Activated T-helper 17 cell treated with anti-CD3 and anti-CD28 coated beads, Interleukin-2, amount 50 U/mL, for 72 hours (primary cell): ENCODE data around the gene MEFV. TPM values are rescaled to one million over a fixed set of nuclear protein-coding genes. Genes with fewer than 3 reads are reported as not detected.
A peak's percentile ranks its signal among the peaks of the same experiment; 100 is the strongest.

Experiments used
- ATAC-seq: fragments of 150-1000 bp; cut with Tn5 transposase; replicated peaks from 2 replicates; pipeline ENCODE4 v1.10.0; 2021; ENCODE audit warnings: mild to moderate bottlenecking, moderate library complexity
- H3K27ac Mint-ChIP-seq: one replicate; pipeline ENCODE4 v1.8.0; 2022; ENCODE audit warnings: mixed read lengths
- H3K27me3 Mint-ChIP-seq: one replicate; pipeline ENCODE4 v1.8.0; 2022; ENCODE audit warnings: mixed read lengths
- H3K36me3 Mint-ChIP-seq: one replicate; pipeline ENCODE4 v1.8.0; 2022; ENCODE audit warnings: low read depth, mild to moderate bottlenecking, mixed read lengths
- H3K4me1 Mint-ChIP-seq: one replicate; pipeline ENCODE4 v1.8.0; 2022; ENCODE audit warnings: mixed read lengths
- H3K4me3 Mint-ChIP-seq: one replicate; pipeline ENCODE4 v1.8.0; 2022; ENCODE audit warnings: mild to moderate bottlenecking, mixed read lengths
- H3K9me3 Mint-ChIP-seq: one replicate; pipeline ENCODE4 v1.8.0; 2022; ENCODE audit warnings: mixed read lengths
- total RNA-seq, 2 donors: library from RNA; stranded (reverse); gene quantifications; one replicate each; pipeline ENCODE4 v1.2.3, GENCODE V29; 2022

The MEFV gene, protein sequence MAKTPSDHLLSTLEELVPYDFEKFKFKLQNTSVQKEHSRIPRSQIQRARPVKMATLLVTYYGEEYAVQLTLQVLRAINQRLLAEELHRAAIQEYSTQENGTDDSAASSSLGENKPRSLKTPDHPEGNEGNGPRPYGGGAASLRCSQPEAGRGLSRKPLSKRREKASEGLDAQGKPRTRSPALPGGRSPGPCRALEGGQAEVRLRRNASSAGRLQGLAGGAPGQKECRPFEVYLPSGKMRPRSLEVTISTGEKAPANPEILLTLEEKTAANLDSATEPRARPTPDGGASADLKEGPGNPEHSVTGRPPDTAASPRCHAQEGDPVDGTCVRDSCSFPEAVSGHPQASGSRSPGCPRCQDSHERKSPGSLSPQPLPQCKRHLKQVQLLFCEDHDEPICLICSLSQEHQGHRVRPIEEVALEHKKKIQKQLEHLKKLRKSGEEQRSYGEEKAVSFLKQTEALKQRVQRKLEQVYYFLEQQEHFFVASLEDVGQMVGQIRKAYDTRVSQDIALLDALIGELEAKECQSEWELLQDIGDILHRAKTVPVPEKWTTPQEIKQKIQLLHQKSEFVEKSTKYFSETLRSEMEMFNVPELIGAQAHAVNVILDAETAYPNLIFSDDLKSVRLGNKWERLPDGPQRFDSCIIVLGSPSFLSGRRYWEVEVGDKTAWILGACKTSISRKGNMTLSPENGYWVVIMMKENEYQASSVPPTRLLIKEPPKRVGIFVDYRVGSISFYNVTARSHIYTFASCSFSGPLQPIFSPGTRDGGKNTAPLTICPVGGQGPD
- total RNA-seq, result under 1 TPM in 1 of 2 donors, not detected in 1; 0.11 TPM

DNA sequence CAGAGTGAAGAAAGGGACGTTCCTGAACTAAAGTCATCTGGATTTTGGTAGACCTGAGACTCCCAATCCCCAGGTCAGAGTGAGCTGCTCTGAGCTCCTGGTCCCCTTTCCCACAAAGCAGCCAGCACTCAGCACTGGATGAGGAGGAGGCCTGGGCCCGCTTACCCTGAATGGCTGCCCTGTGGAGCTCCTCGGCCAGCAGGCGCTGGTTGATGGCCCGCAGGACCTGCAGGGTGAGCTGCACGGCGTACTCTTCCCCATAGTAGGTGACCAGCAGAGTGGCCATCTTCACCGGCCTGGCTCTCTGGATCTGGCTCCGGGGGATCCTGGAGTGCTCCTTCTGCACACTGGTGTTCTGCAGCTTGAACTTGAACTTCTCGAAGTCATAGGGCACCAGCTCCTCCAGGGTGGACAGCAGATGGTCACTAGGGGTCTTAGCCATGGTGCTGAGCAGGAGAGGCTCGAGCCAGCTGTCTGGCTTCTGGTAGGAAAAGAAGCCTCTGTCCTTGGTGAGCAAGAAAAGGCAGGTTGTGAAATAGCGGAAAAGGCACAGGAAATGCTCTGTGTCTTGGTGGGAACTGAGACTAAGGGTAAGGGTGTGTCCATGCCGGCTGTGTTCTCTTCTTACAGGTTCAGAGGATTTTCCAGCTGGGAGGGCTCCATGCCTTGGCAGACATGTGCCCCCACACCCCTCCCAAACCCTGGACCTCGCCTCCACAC, at the start of gene MEFV:
Gene MEFV (minus strand): TSS at position 488 of the 720 bp plus-strand sequence. CDS start 46 bp downstream, at position 442.
- Mint-ChIP-seq H3K27me3 (no peaks in the 10 kb centered on the region), H3K27ac (no peak within 1 kb of the TSS), H3K36me3 (no peaks in the 10 kb centered on the region), H3K4me1 (no peaks in the 10 kb centered on the region), H3K9me3 (no peaks in the 10 kb centered on the region), H3K4me3 (no peak within 1 kb of the TSS)
- ATAC-seq, result no peak

DNA sequence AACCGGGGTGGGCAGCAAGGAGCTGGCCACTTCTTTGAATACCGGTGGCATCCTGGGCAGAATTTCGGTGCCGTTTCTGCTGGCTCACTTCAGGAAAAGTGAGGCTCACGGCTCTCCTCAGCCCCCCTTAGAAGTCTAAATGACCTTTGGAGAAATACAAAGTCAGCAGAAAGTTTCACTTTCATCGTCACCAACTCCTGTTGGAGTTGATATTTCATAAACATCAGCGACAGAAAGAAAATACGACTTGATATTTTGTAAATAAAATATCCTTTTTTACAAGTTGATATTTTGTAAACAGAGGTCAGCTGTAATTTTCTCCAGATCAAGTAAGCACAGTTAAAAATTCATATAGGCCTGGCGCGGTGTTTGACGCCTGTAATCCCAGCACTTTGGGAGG, 49.6 kb upstream of the MEFV start:
- H3K27me3 Mint-ChIP-seq, result no peaks in the 10 kb centered on the region
- H3K4me1 Mint-ChIP-seq, result peaks cover 6% of the 10 kb centered on the region
- ATAC-seq, result no peak

DNA sequence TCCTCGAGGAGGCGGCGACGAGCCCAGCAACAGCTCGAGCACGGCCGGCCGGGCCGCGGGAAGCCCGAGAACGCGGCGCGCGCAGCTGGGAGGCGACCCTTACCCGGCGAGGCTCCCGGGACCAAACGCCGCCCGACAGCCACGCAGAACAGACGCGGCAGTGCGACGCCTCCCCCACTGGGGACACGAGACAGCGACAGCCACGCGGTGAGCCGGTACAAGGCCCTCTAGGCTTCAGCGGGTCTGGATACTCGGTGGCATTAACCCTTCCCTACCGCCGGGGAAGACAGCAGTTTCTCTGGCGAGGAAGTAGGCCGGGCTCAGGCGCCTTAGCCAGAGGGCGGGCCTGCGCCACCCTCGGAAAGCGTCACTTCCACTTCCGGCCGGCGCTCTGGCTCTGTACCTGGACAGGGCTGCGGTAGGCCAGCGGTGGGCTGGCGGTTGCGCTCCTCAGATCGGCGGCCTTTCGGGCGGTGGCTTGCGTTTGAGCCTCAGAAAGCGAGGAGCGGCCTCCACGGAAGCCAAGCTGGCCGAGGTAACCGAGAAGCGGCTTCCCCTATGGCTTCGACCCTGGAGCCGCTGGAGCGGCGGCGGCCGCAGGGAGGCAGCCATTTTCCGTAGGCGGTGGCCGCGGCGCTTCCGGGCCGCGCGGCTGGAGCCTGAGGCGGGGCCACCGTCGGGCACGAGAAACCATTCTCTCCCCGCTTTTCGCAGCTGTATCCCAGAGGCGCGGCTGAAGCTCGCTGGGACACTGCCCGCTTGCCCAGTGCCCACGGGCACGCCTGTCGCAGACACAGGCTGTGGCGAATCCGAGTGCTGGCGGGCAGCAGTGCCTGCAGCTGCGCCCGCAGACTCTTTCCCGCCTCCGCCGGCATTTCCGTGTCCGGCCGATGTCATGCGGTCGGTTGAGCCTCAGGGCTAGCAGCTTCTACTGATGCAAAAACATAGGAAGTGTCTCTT, 49.0 kb upstream of the MEFV start, which contains the start of the genes TIGD7 and ZNF75A:
Gene TIGD7 (minus strand): TSS at position 322 of the 960 bp plus-strand sequence. CDS start 4,816 bp downstream, outside the sequence.
Gene ZNF75A (plus strand): TSS at position 389 of the 960 bp plus-strand sequence. CDS start 2,932 bp downstream, outside the sequence.
- peaks cover 13% of the 10 kb centered on the region for H3K9me3 Mint-ChIP-seq
- H3K27ac Mint-ChIP-seq, result peak within 1 kb of the TSS; percentile 62
- H3K27me3 Mint-ChIP-seq, result no peaks in the 10 kb centered on the region
- H3K36me3 Mint-ChIP-seq, result peaks cover 64% of the 10 kb centered on the region
- peak within 1 kb of the TSS; percentile 79 for H3K4me3 Mint-ChIP-seq
- peaks cover 6% of the 10 kb centered on the region for H3K4me1 Mint-ChIP-seq
- ATAC-seq, result peak; percentile 100

More for the DNA sequence above, 49.6 kb upstream of the MEFV start:
- Mint-ChIP-seq H3K9me3 (peaks cover 10% of the 10 kb centered on the region), H3K36me3 (peaks cover 64% of the 10 kb centered on the region), H3K4me3 (peak overlapping the region; percentile 79), H3K27ac (peak overlapping the region; percentile 61)

DNA sequence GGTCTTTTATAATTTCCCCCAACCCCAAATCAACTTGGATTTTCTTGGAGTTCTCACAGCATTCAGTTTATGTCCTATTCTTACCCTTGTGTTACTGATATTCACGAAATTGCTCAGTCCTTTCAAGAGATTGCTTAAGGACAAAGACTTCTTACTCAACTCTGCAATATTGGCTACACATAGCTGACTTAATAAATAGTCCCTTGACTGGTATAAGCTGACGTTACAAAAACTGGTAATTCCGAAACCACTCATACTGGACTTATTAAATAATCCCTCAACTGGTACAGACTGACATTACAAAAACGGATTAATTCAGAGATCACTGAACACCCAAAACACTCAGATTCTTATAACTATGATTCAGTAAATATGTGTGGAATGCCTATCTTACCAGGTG, 47.9 kb upstream of the MEFV start:
- H3K9me3 Mint-ChIP-seq, result peaks cover 18% of the 10 kb centered on the region
- peaks cover 63% of the 10 kb centered on the region for H3K36me3 Mint-ChIP-seq
- peak overlapping the region; percentile 62 for H3K27ac Mint-ChIP-seq
- H3K4me1 Mint-ChIP-seq, result peaks cover 6% of the 10 kb centered on the region
- ATAC-seq, result no peak
- H3K27me3 Mint-ChIP-seq, result no peaks in the 10 kb centered on the region
- H3K4me3 Mint-ChIP-seq, result peak overlapping the region; percentile 79

DNA sequence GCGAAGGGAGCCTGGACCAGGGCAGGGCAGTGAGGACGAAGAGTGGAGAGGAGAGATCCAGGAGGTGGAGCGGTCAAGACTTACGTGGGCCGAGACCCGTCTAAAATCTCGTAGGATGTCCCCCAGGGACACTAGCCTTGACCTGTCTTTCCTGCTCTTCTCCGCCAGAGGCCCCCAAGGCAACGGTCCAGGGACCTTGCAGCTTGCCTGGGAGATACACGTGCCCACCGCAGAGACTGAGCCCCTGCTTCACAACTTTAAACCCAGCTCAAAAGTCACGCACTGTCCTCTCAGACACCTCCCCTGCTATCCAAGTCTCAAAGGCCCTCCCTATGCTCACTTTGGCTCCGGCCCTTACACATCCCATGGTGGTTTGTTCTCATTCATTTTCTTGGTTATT, 39.4 kb upstream of the MEFV start:
- ATAC-seq, result no peak
- Mint-ChIP-seq H3K4me1 (no peaks in the 10 kb centered on the region), H3K27ac (no peak overlapping the region), H3K4me3 (no peak overlapping the region), H3K36me3 (peaks cover 65% of the 10 kb centered on the region), H3K27me3 (no peaks in the 10 kb centered on the region), H3K9me3 (peaks cover 22% of the 10 kb centered on the region)

DNA sequence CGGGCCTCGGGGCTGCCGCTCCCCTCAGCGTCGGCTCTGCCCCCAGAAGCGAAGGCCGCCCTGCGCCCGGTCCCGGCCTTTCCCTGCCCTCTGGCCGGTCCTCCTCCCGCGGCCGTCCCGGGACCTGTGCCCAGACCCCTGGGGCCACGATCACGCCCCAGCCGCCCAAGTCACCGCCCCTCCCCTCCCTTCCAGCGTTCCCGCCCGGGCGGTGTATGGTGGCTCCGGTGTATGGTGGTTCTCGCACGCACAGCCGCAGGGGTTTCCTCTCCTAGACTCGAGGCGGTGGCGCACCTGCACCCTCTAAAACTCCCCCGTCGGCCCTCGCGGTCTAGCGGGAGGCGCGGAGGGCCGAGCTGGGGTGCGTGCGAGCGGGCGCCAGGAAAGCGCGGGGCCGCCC, 38.8 kb upstream of the MEFV start:
- Mint-ChIP-seq H3K27me3 (no peaks in the 10 kb centered on the region), H3K27ac (no peak overlapping the region), H3K4me1 (no peaks in the 10 kb centered on the region), H3K9me3 (peaks cover 18% of the 10 kb centered on the region), H3K4me3 (no peak overlapping the region), H3K36me3 (peaks cover 65% of the 10 kb centered on the region)
- ATAC-seq, result no peak

DNA sequence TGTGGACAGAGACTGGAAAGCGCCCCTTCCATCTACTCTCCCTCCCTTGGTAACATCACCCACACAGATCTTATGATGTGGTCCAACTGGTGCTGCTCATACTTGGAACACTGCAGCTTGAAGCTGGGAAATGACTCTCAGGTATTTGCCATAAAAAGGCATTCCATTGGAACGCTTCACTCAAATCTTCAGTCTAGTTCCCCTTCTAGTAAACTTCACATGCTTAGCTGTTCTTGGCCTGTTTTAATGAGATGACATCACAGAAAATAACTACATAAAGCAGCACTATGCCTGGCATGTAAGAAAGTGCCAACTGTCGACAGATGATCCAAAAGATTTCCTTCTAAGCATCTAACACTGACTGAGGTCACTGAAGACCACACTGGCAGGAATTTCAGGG, 36.2 kb upstream of the MEFV start:
- Mint-ChIP-seq H3K27ac (no peak overlapping the region), H3K36me3 (peaks cover 83% of the 10 kb centered on the region), H3K4me3 (no peak overlapping the region), H3K9me3 (peaks cover 13% of the 10 kb centered on the region), H3K4me1 (no peaks in the 10 kb centered on the region), H3K27me3 (no peaks in the 10 kb centered on the region)
- ATAC-seq, result no peak

DNA sequence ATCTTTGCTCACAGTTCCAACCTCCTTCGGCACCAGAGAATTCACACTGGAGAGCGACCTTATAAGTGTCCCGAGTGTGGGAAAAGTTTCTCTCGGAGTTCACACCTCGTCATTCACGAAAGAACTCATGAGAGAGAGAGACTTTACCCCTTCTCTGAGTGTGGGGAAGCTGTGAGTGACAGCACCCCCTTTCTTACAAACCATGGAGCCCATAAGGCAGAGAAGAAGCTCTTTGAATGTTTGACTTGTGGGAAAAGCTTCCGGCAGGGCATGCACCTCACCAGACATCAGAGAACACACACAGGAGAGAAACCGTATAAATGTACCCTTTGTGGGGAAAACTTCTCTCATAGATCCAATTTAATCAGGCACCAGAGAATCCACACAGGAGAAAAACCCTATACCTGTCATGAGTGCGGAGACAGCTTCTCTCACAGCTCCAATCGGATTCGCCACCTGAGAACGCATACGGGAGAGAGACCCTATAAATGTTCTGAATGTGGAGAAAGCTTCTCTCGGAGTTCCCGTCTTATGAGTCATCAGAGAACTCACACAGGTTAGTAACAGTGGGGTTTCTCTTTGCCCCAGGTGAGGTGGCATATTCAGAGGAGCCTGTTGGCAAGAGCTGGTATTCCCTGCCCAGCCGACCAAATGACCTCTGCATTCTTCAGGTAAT, 33.7 kb upstream of the MEFV start:
- Mint-ChIP-seq H3K4me3 (no peak overlapping the region), H3K36me3 (peaks cover 94% of the 10 kb centered on the region), H3K9me3 (peaks cover 9% of the 10 kb centered on the region), H3K27me3 (no peaks in the 10 kb centered on the region), H3K27ac (no peak overlapping the region), H3K4me1 (no peaks in the 10 kb centered on the region)
- ATAC-seq, result no peak

DNA sequence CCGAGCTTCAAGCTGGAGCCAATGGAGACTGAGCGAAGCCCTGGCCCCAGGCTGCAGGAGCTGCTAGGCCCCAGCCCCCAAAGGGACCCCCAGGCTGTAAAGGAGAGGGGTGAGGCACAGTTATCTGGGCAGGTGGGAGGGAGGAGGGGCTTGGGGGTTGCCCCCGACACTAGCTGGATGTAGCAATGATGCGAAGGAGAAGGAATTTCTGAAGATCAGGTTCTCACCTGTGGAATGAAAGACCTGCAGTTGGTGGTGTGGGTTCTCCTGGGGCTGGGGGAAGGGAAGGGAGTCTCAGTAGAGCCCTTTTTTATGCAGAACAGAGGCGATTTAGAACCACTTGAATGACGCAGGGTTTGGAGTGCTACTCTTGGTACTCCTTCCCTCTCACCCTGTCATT, 28.7 kb upstream of the MEFV start:
- Mint-ChIP-seq H3K27ac (no peak overlapping the region), H3K4me1 (peaks cover 9% of the 10 kb centered on the region), H3K9me3 (no peaks in the 10 kb centered on the region), H3K36me3 (peaks cover 73% of the 10 kb centered on the region), H3K4me3 (peak overlapping the region; percentile 98), H3K27me3 (no peaks in the 10 kb centered on the region)
- ATAC-seq, result no peak

DNA sequence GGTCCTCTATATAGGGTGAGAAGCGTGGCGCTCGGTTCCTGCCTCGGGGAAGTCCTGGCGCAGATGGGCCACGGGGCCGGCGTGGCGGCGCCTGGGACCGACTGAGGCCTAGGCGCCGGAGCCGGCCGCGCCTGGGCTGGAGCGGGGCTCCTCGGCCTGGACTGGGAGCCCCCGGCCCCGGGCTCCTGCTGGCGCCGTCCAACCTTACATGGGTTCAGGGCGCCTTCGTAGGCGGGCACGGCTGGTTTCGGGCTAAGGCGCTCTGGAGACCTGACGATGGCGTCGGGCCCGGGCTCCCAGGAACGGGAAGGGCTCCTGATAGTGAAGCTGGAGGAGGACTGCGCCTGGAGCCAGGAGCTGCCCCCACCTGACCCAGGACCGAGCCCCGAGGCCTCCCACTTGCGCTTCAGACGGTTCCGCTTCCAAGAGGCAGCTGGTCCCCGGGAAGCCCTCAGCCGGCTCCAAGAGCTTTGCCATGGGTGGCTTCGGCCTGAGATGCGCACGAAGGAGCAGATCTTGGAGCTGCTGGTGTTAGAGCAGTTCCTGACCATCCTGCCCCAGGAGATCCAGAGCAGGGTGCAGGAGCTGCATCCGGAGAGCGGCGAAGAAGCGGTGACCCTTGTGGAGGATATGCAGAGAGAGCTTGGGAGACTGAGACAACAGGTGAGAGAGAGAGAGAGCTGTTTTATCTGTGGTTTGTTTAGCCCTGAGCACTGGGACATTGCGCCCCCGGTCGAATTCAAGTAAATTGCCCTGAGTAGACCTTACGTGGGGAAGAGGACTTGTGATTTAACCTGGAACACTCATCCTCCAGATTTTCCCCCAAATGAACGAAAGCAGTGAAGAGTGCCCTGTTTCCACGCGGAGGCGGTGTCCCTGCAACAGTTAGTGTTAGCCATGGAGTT, 27.4 kb upstream of the MEFV start:
- peak overlapping the region; percentile 98 for H3K4me3 Mint-ChIP-seq
- no peaks in the 10 kb centered on the region for H3K9me3 Mint-ChIP-seq
- peak overlapping the region; percentile 97 for H3K27ac Mint-ChIP-seq
- peaks cover 9% of the 10 kb centered on the region for H3K4me1 Mint-ChIP-seq
- peaks cover 60% of the 10 kb centered on the region for H3K36me3 Mint-ChIP-seq
- H3K27me3 Mint-ChIP-seq, result no peaks in the 10 kb centered on the region
- no peak for ATAC-seq

DNA sequence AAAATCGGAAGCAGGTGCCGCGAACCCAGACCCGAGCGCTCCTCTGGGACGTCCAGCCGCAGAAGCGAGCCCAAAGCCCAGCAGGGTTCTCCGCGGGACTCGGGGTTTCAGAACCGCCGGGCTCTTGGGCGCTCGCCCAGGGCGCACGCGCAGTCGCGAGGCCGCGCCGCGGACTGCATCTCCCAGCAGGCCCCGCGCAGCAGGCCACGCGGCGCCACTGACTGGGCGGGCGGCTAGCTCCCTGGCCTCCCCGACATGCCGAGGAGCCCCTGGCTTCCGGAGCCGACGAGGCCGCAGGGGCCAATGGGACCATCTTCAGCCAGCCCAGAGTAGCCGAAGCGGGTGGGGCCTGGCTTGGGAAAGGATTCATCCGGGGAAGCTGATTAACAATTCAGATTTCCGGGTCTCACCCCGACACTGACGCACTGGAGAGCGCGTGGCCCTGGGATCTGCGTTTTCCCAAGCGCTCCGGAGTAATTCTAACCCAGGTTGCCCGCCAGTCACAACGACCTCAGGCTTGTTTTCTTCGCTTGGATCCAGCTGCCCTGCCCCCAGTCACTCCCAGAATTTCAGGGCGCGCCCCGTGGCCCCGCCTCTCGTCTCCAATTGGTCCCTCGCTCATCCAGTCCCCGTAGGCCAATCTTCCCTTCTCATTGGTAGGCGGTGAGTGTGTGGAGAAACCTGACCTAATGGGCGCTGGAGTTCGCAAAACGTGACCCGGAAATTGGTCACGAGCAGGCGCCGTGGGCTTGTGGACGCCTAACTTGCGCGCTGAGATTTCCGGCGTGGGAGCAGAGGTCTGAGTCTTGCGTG, 26.5 kb upstream of the MEFV start, which contains the start of gene ZNF263:
Gene ZNF263 (plus strand): TSS at position 762 of the 813 bp plus-strand sequence. CDS start 328 bp downstream, outside the sequence.
- H3K27me3 Mint-ChIP-seq, result no peaks in the 10 kb centered on the region
- H3K4me1 Mint-ChIP-seq, result peaks cover 9% of the 10 kb centered on the region
- ATAC-seq, result peak; percentile 92
- peak within 1 kb of the TSS; percentile 97 for H3K27ac Mint-ChIP-seq
- peaks cover 51% of the 10 kb centered on the region for H3K36me3 Mint-ChIP-seq
- no peaks in the 10 kb centered on the region for H3K9me3 Mint-ChIP-seq
- H3K4me3 Mint-ChIP-seq, result peak within 1 kb of the TSS; percentile 98
